ENCODE measurements around the gene FLNB. TPM values are rescaled to one million over a fixed set of nuclear protein-coding genes. Genes with fewer than 3 reads are reported as not detected.
A peak's percentile ranks its signal among the peaks of the same experiment; 100 is the strongest.

FLNB gene
- total and polyA plus RNA-seq, 10 of the 15 experiments (the other 5 are each of a cell fraction or from before 2014, with no cell fraction given) = 13.6 to 51.8 (median 26.4) TPM

DNA sequence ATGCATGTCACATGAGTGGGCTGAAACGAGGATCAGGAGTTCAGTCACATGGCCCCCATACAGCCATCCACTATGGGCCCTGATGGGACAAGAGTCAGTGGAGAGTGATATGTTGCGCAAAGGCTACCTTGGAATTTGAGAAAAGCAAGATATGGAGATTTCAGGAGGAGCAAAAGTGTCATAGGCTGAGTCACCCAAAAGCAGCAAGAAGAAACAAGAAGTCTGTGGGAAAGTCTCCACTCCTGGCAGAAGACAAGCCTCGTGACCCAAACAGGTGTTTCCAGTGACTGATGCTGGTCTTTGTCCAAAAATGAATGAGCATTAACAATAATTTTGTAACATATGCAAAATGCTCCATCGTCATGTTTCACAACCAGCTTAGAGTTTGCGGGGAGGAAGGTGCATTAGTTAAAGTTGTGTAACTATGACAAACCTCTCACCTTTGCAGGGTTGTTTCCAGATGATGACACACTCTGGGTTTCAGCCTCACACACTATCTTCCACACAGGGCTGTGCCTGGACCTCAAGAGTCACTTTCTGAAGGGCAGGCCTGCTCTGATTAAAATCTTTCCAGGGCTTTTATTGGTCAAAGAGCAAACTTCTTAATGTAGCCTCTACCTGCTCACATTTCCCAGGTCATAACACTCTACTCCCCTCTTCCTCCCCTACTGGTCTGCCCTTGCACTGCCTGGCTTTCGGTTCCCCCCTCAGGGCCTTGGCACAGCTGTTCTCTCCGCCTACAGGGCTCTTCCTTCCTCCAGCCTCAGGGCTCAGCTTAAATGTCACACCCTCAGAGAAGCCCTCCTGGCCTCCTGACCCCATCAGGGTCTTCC is 206.5 kb downstream of the FLNB start (continued):
- no peak for TF ChIP-seq RBBP5 (conservative IDR thresholded peaks at IDR 0.05)
- peak; percentile 54 for TF ChIP-seq POLR2AphosphoS5 (IDR thresholded peaks at IDR 0.05; ENCODE audit: low read length)
- TF ChIP-seq, protein P1, sequence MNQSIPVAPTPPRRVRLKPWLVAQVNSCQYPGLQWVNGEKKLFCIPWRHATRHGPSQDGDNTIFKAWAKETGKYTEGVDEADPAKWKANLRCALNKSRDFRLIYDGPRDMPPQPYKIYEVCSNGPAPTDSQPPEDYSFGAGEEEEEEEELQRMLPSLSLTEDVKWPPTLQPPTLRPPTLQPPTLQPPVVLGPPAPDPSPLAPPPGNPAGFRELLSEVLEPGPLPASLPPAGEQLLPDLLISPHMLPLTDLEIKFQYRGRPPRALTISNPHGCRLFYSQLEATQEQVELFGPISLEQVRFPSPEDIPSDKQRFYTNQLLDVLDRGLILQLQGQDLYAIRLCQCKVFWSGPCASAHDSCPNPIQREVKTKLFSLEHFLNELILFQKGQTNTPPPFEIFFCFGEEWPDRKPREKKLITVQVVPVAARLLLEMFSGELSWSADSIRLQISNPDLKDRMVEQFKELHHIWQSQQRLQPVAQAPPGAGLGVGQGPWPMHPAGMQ (IDR thresholded peaks at IDR 0.05; ENCODE audit: borderline replicate concordance) = no peak
- TF ChIP-seq ATF7 (IDR thresholded peaks at IDR 0.05; ENCODE audit: low read depth) = peak; percentile 97
- peak; percentile 77; the same call in 1 of the 2 replicates for TF ChIP-seq CHD2 (IDR thresholded peaks at IDR 0.05; ENCODE audit: borderline replicate concordance, low read depth, low read length)
- TF ChIP-seq EZH2 (IDR thresholded peaks at IDR 0.05; ENCODE audit: borderline replicate concordance, control insufficient read depth, low read depth, low read length) = no peak
- peak in 1 of 2 experiments; percentile 58; a peak in 1 of 3 replicates for TF ChIP-seq EGR1 (IDR thresholded peaks at IDR 0.05; ENCODE audit: borderline replicate concordance in 1 of 2, low read depth in 2 of 2, low read length in 2 of 2)
- no peak; the same call in 1 of the 2 replicates for TF ChIP-seq RFX5 (IDR thresholded peaks at IDR 0.05; ENCODE audit: low read depth, low read length)
- no peak; the same call in 1 of the 2 replicates for TF ChIP-seq ZSCAN29 (IDR thresholded peaks at IDR 0.05)
- TF ChIP-seq DPF2 (IDR thresholded peaks at IDR 0.05) = peak; percentile 93
- TF ChIP-seq RAD51 (IDR thresholded peaks at IDR 0.05) = peak; percentile 95
- TF ChIP-seq PAX8 (IDR thresholded peaks at IDR 0.05) = no peak
- no peak for TF ChIP-seq HDAC2 (IDR thresholded peaks at IDR 0.05)
- no peak for TF ChIP-seq E2F4 (IDR thresholded peaks at IDR 0.05; ENCODE audit: low read depth, low read length)
- no peak for TF ChIP-seq ZBTB11 (CRISPR knock-in tag; IDR thresholded peaks at IDR 0.05)
- TF ChIP-seq IKZF2 (IDR thresholded peaks at IDR 0.05) = peak; percentile 83 to 86
- no peak for TF ChIP-seq SUPT20H (IDR thresholded peaks at IDR 0.05; ENCODE audit: borderline replicate concordance, control insufficient read depth, low read depth, low read length)
- no peak for TF ChIP-seq NFYB (IDR thresholded peaks at IDR 0.05; ENCODE audit: insufficient read depth, low read depth, low read length)
- TF ChIP-seq IKZF1 (conservative IDR thresholded peaks at IDR 0.05) = peak; percentile 89
- TF ChIP-seq STAT1 (conservative IDR thresholded peaks at IDR 0.05) = 0 out of 2 replicates have a peak, but pooled peaks have one; percentile 40
- peak; percentile 97 for TF ChIP-seq TCF12 (IDR thresholded peaks at IDR 0.05; ENCODE audit: low read depth, low read length)
- peak; percentile 49 for TF ChIP-seq SP1 (IDR thresholded peaks at IDR 0.05; ENCODE audit: low read depth, low read length)
- TF ChIP-seq RELB (IDR thresholded peaks at IDR 0.05; ENCODE audit: low read depth) = peak; percentile 93
- TF ChIP-seq CEBPB (IDR thresholded peaks at IDR 0.05; ENCODE audit: borderline replicate concordance in 1 of 2, low read depth in 2 of 2, low read length in 2 of 2) = peak in 1 of 2 experiments; percentile 48; a peak in 2 of 4 replicates

All from GM12878 (cell line).